ENCODE data around the gene SCML1. TPM values are rescaled to one million over a fixed set of nuclear protein-coding genes. Genes with fewer than 3 reads are reported as not detected.
"Not testable (repeated sequence)": the region's sequence is repeated elsewhere in the genome, so short reads cannot be mapped to it uniquely, and the experiment has no call there.

The SCML1 gene
- total RNA-seq, 2 experiments from 2014 or later = 59.1 to 60.3 TPM

DNA sequence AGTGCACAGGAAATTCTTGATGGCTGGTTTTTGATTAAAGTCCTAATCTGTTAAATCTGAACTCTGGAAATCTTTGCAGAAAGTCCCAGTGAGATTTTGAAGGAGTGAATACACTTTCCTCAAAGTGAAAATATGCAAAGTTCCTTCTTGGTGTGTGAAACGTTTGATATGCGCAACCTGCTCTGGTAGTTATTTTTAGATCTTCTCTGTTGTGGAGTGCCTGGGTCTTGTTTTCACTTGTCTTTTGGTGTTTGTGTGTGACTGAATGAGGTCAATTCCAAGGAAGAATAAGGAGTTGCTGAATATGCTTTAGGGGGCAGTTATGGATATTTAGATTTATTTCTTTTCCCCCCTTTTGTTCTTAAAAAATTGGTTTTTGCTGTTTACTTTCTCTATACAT, 41.7 kb downstream of the SCML1 start:
- Mint-ChIP-seq H3K27ac (peak overlapping the region; percentile 76), H3K27me3 (no peaks in the 10 kb centered on the region), H3K4me3 (peak overlapping the region; percentile 40), H3K4me1 (ENCODE audit: low read depth) (peaks cover 36% of the 10 kb centered on the region), H3K36me3 (ENCODE audit: low read depth) (no peaks in the 10 kb centered on the region), H3K9me3 (peaks cover 2% of the 10 kb centered on the region)
- ATAC-seq (ENCODE audit: poor library complexity) (peak; percentile 52), DNase-seq (no peak)
- intact Hi-C loops (cut with DNase I, micrococcal nuclease) = no loop called here
- Histone ChIP-seq H3K36me3 (ENCODE audit: insufficient read depth, low read length) (no peaks in the 10 kb centered on the region), H3K9me3 (ENCODE audit: control insufficient read depth in 1 of 2, insufficient read depth in 1 of 2, low read length in 2 of 2) (no peaks in the 10 kb centered on the region), H3K4me3 (ENCODE audit: low read length) (no peak overlapping the region), H3K4me1 (ENCODE audit: insufficient read depth, low read length) (peaks cover 10% of the 10 kb centered on the region), H3K27me3 (ENCODE audit: control insufficient read depth in 1 of 2, insufficient read depth in 2 of 2, low read length in 2 of 2) (no peaks in the 10 kb centered on the region), H3K27ac (ENCODE audit: low read depth in 1 of 2, low read length in 2 of 2) (no peak overlapping the region)
- POLR2A ChIA-PET = interaction anchor here (1.0 kb wide), 1 partner anchor 41 kb away, joined by 4 read pairs; no protein-coding TSS in a partner anchor
- CTCF ChIA-PET = no interaction called here
- TF ChIP-seq, protein P1, sequence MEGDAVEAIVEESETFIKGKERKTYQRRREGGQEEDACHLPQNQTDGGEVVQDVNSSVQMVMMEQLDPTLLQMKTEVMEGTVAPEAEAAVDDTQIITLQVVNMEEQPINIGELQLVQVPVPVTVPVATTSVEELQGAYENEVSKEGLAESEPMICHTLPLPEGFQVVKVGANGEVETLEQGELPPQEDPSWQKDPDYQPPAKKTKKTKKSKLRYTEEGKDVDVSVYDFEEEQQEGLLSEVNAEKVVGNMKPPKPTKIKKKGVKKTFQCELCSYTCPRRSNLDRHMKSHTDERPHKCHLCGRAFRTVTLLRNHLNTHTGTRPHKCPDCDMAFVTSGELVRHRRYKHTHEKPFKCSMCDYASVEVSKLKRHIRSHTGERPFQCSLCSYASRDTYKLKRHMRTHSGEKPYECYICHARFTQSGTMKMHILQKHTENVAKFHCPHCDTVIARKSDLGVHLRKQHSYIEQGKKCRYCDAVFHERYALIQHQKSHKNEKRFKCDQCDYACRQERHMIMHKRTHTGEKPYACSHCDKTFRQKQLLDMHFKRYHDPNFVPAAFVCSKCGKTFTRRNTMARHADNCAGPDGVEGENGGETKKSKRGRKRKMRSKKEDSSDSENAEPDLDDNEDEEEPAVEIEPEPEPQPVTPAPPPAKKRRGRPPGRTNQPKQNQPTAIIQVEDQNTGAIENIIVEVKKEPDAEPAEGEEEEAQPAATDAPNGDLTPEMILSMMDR (IDR thresholded peaks at IDR 0.05) = no peak

- intact Hi-C loops (cut with DNase I, micrococcal nuclease) = no loop called here
- ATAC-seq (ENCODE audit: poor library complexity) (peak; percentile 85), DNase-seq (peak in 2 of 14 experiments; percentile 9 to 24)
- peaks cover 2% of the 10 kb centered on the region for H3K9me3 Mint-ChIP-seq
- ChIA-PET CTCF (no interaction called here), POLR2A (interaction anchor here (1.0 kb wide), 1 partner anchor 42 kb away, joined by 4 read pairs; no protein-coding TSS in a partner anchor)
- no peaks in the 10 kb centered on the region for H3K27me3 ChIP-seq (ENCODE audit: control insufficient read depth in 1 of 2, insufficient read depth in 2 of 2, low read length in 2 of 2)
- peak overlapping the region; percentile 76 for H3K27ac Mint-ChIP-seq
- H3K4me3 Mint-ChIP-seq = peak overlapping the region; percentile 40
- peaks cover 10% of the 10 kb centered on the region for H3K4me1 ChIP-seq (ENCODE audit: insufficient read depth, low read length)
- H3K4me1 Mint-ChIP-seq (ENCODE audit: low read depth) = peaks cover 36% of the 10 kb centered on the region
- no peak overlapping the region for H3K4me3 ChIP-seq (ENCODE audit: low read length)
- no peaks in the 10 kb centered on the region for H3K9me3 ChIP-seq (ENCODE audit: control insufficient read depth in 1 of 2, insufficient read depth in 1 of 2, low read length in 2 of 2)
- H3K36me3 ChIP-seq (ENCODE audit: insufficient read depth, low read length) = no peaks in the 10 kb centered on the region
- no peaks in the 10 kb centered on the region for H3K27me3 Mint-ChIP-seq
- TF ChIP-seq, protein P1 (IDR thresholded peaks at IDR 0.05) = no peak
- H3K36me3 Mint-ChIP-seq (ENCODE audit: low read depth) = no peaks in the 10 kb centered on the region
- no peak overlapping the region for H3K27ac ChIP-seq (ENCODE audit: low read depth in 1 of 2, low read length in 2 of 2)
Observed at GRCh38 chrX:17779434-17779833, 42.1 kb downstream of the SCML1 start.

DNA sequence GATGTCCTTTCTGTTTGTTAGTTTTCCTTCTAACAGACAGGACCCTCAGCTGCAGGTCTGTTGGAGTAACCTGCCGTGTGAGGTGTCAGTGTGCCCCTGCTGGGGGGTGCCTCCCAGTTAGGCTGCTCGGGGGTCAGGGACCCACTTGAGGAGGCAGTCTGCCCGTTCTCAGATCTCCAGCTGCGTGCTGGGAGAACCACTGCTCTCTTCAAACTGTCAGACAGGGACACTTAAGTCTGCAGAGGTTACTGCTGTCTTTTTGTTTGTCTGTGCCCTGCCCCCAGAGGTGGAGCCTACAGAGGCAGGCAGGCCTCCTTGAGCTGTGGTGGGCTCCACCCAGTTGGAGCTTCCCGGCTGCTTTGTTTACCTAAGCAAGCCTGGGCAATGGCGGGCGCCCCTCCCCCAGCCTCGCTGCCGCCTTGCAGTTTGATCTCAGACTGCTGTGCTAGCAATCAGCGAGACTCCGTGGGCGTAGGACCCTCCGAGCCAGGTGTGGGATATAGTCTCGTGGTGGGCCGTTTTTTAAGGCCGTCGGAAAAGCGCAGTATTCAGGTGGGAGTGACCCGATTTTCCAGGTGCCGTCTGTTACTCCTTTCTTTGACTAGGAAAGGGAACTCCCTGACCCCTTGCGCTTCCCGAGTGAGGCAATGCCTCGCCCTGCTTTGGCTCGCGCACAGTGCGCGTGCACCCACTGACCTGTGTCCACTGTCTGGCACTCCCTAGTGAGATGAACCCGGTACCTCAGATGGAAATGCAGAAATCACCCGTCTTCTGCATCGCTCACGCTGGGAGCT, 49.5 kb downstream of the SCML1 start:
- POLR2A ChIA-PET; ATAC-seq (ENCODE audit: poor library complexity); CTCF ChIA-PET; H3K36me3 ChIP-seq (ENCODE audit: insufficient read depth, low read length); H3K4me3 ChIP-seq (ENCODE audit: low read length); H3K27ac ChIP-seq (ENCODE audit: low read depth in 1 of 2, low read length in 2 of 2); H3K4me3 Mint-ChIP-seq; H3K9me3 Mint-ChIP-seq; H3K27me3 ChIP-seq (ENCODE audit: control insufficient read depth in 1 of 2, insufficient read depth in 2 of 2, low read length in 2 of 2); H3K27me3 Mint-ChIP-seq; H3K4me1 ChIP-seq (ENCODE audit: insufficient read depth, low read length); DNase-seq; H3K9me3 ChIP-seq (ENCODE audit: control insufficient read depth in 1 of 2, insufficient read depth in 1 of 2, low read length in 2 of 2); intact Hi-C loops (cut with DNase I, micrococcal nuclease); H3K36me3 Mint-ChIP-seq (ENCODE audit: low read depth); H3K27ac Mint-ChIP-seq: not testable (repeated sequence)
- H3K4me1 Mint-ChIP-seq (ENCODE audit: low read depth) = peaks cover 18% of the 10 kb centered on the region

Measured in CD4-positive, alpha-beta T cell (primary cell).